GM18499 (cell line): ENCODE data around the gene MYRIP.

Source experiments
- ATAC-seq: cut with Tn5 transposase; IDR thresholded peaks from one replicate; pipeline ENCODE4 v1.9.1; 2021; ENCODE audit warnings: moderate number of reproducible peaks; ENCODE audit not compliant: insufficient read depth, unreplicated experiment

Gene MYRIP

DNA sequence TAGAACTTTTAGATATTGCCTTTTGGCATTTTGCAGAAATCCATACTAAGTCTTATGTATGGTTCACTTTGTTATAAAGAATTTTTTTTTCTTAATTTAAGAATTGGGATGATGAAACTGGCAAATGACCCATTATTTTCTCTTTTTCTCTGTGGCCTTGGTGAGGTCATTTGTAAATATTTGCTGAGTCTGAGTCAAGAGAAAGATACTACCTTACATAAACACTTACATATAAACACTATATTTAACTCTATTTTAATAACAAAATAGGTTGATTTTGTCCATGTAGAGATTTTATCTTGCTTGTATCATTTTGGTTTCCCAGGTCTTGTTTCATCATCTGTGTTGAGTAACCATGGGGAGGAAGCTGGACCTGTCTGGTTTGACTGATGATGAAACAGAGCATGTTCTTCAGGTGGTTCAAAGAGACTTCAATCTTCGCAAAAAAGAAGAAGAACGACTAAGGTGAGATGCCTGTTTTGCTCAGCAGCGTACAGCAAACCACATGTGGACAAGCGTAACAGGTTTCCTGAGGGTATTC is 91.1 kb downstream of the MYRIP start:
- no peak for ATAC-seq

DNA sequence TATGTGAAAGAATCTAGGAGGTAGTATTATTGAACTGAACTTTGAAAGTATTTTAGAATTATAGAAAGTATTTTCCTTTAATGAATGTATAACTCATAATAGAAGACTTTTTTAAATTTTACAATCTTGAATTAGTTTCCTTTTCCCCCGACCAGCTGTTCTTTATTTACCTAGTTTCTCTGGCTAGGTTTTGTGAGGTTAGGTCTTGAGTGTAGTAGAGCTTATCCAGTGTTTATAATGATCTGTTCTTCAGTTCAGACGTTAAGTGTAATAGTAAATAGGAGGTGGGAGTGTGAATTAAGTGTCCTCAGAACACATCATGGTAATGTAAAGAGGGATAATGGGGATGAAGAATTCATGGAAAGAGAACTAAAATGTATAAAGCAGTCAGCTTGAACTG is 93.8 kb downstream of the MYRIP start:
- no peak for ATAC-seq

DNA sequence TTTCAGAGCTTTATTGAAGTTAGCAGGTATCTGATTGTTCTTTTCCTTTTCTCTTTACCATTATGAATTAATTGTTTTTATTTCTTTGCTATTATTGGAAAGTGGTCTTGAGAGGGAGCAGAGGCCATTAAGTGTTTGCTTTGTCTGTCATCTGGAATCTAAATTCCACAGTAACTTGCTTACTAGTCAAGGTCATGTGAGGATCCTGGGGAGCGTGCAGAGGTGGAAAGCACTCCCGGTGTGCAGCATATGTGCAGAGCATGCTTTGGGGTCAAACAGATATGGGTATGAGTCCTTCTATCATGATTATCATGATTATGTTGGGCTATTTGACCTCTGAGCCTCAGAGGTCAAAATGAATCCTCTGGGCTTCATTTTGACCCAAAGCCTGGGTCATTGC is 96.4 kb downstream of the MYRIP start:
- no peak for ATAC-seq

DNA sequence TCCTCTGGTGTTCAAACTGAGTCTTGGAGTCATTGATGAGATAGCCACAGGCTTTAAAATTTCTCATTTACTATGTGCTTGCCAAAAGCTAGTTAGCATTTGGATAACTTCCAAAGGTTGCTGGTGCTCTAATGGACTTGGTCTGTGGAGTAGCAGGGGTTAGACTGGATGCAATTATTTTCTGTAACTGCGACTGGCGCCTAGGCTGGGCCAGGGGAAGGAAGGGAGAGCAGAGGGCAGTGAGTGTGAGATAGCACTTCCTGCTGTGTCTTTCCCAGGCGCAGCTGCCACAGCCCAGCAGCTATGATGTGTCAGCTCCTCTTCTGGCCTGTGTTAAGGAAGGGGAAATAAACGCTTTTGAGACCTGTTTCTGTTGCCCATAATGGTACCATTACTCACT is 98.6 kb downstream of the MYRIP start:
- no peak for ATAC-seq

DNA sequence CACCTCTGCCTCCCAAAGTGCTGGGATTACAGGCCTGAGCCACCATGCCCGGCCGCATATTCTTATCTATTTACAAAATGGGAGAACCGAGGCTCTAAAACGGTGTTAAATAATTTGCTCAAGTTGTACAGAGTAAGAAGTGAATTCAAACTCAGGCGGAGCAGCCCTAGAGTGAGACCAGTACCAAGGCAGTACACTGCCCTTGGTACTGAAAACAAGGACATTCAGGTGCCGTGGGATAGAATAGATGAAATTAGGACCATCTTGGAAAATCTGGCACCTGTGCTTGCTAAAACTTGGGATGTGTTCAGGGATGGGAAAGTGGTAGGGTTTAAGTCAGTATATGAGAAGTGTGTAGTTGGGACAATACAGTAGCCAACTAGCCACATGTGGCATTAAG is 100.7 kb downstream of the MYRIP start:
- no peak for ATAC-seq

DNA sequence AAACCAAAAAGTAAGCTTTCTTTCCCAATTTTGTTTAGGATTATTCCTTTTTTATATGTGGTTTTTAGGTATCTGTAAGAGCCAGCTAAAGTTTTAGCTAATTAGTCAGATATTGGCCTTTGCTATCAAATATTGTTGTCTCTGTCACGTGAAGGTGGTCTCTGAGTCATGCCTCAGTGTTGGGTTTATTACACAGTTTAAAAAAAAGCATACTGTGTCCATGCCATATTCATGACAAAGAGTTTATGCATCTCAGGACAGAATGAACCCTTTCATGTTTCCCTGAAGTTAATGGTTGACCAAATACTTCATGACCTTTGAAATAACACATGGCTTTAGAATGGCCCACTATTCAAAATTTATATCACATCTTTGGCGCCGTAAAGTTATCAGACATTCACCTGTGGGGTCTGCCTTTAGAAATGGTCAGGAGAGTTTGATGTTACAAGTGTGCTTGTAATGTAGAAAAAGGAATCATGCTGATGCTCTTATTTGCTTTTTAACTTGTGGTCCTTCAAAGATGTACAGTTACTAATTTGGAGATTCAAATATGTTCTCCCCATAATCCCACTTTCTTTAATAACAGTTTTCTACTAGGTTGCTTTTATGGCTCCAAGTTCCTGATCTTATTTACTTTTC is 101.5 kb downstream of the MYRIP start:
- no peak for ATAC-seq

DNA sequence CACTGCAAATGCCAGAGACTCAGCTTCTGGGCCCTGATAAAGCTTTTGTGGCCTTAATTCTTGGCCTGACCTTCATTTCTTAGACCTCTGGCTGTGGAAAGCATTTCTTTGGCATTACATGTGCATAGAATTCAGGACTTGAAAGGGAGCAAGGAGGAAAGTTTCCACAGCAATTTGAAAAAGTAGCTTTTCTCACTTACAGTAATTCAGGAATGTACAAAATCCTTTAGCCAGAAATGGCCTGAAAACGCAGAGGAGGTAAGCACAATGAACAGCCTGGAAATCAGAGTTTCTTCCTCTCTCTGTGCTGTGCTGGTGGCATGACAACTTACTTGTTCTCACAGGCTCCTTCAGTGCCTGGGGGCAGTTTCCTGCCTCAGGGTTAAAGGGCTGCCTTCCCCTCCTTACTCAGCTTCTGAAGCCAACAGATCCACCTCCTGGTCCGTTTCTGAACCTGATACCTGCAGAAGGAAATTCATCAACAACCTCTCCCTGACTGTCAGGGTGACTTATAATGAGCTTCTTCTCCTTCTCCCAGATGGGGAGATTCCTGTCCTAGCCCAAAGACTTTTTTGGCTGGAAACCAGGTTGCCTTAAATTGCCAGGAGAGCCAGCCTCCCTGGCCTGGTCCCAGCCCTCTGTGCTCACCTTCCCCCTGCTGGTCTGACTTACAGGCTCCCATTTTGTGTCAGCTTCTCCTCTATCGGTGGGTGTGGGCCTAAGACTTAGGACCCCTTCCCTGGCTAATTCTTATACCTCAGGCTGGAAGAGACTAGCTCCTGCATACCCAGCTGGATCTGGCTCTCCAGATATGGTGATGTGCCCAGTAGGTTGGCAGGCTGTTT is 102.3 kb downstream of the MYRIP start:
- ATAC-seq = no peak

DNA sequence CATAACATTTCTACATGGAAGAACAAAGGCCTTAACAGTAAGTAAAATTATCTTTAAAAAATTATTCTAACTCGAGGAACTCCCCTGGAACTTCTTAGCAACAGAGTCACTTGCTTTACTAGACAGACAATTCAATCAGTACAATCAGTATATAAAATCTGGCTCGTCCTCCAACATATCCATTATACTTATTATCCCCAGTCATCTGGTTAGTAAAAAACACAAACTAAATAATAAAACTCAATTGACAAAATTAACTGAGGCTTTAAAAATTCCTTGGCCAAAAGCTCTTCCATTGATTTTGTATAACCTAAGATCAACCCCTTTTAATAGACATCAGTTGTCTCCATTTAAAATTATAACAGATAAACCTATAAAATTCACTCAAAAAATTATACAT is 105.6 kb downstream of the MYRIP start:
- ATAC-seq = no peak

DNA sequence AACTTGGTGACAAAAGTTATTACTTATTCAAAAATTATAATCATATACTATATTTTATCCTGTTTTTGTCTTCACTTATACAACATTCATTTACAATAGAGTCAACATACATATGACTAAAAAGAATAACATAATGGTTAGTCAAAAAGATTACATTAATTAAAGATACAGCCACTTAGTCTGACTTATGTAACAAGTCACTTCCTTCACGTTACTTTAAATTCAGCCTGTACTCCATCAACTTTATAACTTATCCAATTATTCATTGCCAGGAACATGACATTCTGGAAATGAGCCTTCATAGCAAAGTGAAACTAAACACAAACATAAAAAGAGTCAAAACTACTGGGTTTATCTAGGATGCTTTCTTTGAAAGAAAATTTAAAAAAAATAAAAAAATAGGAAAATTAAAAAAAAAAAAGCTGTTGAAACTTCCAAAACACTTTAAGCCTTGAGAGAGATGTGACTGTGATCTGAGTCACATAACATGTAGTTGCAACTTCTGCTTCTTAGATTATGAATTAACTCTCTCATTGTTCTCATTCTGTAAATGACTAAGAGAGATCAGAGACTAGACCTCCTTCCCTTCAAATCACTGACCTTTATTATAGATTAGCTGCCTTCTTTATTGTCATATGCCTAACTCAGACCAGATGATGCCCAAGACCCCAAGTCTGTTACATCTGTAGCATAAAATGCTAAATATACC is 107.8 kb downstream of the MYRIP start:
- ATAC-seq = no peak

DNA sequence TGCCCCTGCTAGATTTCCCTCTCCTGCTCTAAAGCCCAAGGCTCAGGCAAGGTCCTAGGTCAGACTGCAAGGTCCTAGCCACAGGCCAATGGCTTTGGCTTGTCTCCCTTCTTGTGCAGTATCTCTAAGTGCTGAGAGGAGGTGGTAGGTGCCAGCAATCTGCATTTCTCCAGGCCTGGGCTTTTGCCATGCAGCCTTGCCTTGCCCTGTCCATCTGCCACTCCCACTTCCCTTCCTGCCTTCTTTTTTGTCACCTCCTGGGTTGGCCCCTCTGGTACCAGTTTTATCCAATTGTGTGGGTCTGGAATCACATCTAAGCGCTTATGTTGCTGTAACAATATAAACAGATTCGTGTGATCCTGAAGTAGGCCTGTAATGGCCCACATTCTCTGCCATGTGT is 109.9 kb downstream of the MYRIP start:
- ATAC-seq = no peak

DNA sequence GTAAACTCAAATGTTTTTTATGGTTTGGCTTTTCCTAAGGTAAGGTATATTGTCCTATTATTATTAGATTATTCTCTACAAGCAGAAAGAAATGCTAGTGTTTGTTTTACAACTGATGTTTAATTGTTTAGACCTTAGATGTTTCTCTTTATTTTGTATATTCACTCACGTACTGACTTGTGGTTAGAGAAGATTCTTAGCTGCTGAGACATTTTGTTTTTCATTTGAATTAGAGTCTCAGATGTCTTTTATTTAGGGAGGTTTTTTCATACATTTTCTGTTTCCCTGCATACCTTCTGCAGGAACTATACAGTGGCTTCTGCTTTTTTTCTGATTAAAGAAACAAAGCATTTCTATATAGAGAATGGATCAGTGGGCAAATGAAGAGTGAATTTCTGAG is 110.9 kb downstream of the MYRIP start:
- ATAC-seq = no peak

DNA sequence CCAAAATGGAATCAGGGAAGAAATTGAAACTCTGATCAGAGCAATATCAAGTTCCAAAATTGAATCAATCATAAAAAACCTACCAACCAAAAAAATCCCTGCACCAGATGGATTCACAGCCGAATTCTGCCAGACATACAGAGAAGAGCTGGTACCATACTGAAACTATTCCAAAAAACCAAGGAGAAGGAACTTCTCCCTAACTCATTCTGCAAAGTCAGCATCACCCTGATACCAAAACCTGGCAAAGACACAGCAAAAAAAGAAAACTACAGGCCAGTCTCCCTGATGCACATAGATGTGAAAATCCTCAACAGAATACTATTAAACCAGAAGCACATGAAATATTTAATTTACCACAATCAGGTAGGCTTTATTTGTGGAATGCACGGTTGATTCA is 118.1 kb downstream of the MYRIP start:
- ATAC-seq = no peak

DNA sequence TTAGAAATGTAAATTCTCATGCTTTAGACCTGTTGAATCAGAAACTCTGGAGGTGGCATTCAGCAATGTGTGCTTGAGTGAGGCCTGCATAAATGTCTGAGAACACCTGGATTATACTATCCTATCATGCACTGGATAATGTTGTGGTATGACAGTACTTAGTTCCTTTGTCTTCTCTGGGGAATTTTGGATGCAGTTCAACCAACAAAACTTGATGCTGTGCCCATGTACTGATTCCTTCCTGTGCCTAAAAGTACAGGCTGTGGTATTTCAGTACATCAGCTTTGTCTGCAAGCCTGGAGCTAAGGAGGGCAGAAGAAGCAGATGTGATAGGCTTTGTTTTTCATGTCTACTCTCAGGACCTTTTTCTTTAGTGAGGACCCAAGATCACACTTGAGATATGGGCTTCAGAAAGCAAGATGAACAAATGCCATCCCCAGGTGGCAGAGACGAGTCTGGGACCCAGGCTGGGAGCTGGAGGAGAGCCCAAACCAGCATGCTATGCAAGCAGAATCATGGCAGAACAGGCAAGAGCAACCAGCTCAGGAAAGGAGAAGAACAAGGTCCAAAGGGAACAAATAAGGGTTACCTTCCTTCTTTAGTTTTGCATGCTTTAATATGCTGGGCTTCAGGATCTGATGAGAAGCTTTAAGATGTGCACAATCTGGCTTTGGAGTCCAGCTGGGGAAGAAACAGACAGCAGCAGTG is 124.7 kb downstream of the MYRIP start:
- ATAC-seq = no peak

DNA sequence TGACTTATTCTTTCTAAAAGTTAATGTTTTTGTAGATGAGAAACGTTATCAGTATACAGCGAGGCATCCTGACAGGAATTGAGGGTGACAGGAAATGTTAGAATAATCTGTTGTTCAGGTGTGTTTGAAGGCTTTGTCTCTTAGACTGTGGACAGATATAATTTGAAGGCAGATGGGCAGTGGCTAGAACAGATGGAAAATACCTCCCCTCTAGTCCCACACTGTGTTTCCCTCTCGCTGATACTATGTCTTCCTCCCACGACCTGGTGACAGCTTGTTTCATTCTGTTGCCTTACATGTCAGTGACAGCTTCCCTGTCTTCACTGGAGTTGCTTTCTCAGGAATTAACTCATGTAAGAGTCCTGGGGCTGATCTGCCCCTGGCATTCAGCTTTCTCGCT is 125.3 kb downstream of the MYRIP start:
- no peak for ATAC-seq

DNA sequence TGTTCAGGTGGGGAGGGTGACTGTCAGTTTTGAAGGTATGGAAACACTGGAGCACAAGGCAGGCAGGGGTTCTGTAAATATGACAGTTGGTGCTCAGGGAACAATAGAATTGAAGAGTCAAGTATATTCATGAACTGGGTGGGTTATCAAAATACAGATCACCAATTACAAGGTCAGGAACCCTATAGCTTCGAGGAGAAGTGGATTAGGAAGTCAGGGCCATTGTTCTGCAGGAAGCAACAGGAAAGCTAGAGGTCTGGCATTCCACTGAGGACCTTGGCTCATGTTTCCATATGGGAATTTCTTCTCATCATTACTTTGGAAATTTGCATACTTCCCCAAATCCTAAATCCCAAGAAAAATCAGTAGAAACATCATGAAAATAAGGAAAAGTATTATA is 125.9 kb downstream of the MYRIP start:
- no peak for ATAC-seq

DNA sequence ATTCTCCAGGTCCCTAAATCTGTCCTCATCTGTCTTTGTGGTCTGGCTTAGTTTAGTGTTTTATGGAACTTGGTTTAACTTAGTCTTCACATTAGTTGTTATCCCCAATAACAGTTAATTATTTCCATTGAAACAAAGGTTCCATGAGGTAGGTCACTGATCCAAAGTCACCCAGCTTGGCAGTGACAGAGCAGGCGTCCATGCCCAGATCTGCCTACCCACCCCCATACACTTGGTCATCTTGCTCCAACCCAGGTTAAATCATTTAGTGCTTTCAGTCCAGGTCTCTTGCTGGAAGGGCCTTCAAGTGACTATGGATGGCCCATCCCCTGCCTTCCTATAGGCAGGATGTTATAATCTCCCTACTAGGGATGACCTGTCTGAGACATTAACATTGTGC is 127.4 kb downstream of the MYRIP start:
- ATAC-seq = no peak

DNA sequence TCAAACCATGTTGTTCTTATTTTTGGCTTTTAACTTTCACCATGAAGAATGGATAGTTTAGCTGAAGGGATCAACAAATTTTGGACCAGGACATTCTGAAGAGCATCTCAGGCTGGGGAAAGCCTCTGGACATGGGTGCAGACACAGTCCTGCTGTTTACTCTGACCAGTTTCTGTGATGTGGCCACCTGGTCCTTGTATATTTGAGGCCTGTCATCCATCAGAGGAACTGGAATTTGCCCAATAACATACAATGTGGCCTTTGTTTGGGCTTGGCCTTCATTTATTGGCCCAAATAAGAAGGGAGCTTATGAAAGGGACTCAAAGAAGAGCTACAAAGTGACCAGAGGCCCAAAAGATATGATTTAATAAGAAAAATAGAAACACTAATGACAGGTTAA is 127.9 kb downstream of the MYRIP start:
- ATAC-seq = no peak

DNA sequence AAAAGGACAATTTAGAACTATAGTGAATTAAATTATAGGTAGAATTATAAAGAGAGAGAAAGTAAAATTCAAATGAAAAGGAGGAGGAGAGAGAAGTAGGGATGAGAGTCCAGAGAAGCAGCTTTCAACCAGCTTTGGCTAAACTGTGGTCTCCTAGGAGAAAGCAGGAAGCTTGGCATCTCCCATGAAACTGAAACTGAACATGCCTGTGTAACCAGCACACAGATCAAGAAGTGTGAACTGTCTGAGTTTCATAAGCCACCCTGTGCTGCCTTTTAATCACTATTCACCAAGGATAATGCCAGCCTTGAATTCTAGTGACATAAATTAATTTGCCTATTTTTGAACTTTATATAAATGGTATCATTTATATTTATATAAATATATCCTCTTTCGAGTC is 128.5 kb downstream of the MYRIP start:
- ATAC-seq = no peak

DNA sequence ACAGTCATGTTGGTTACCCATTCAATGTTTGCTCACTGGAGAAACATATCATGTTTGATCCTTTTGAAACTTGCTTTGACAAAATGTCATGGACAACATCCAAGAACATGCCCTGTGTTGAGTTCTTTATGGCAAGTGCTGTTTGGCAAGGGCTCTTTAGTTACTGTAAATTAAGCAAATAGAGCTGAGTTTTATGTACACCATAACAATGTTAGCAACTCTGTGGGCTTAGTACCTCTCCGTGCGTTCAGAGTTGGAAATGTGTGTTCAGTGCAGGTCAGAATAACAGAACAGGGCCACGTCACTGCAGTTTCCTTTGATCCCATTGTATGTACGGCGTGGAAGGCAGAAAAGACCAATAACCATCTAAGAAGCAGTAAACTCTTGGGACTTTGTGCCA is 132.5 kb downstream of the MYRIP start:
- no peak for ATAC-seq

DNA sequence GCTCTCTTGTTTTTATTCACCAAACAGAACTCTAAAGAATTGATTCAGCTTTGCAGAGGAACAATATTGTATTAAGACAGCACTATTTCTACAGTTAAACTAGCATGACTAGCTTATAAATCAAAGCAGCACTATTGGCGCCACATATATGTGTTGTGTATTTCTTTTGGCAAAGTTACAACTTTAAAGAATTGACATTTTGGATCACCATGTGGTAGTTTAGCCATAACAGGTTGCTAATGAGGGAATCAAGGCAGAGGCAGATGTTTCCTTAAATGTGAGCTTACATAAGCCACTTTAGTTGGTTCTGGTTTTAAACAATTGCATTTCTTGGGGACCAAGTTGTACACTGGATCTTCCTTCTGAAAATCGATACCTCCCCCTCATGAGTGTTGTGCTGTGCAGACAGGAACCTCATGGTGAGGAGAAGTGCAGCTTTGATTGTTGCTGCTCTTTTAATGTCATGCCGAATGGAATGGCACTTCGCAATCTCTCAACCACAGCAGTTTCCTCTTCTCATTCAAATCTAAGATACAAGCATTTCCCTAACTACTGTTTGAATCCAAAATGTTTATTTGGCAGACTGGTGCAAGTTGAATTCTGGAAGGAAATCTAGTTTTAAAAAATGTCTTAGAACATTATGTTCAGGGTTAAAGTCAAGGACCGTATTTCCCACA is 151.2 kb downstream of the MYRIP start:
- ATAC-seq = no peak
